ENCODE data around the gene BMP6.
A peak's percentile ranks its signal among the peaks of the same experiment; 100 is the strongest.

The BMP6 gene

GRCh38 chr6:7903673-7904072 is 177.8 kb downstream of the BMP6 start:
- H3K4me3 Mint-ChIP-seq: no peak overlapping the region
- peaks cover 10% of the 10 kb centered on the region for H3K4me1 Mint-ChIP-seq
- no peaks in the 10 kb centered on the region for H3K27me3 Mint-ChIP-seq
- DNase-seq: no peak
- H3K9me3 Mint-ChIP-seq: no peaks in the 10 kb centered on the region
- H3K27ac Mint-ChIP-seq: no peak overlapping the region
- CTCF ChIA-PET: no interaction called here
- H3K36me3 Mint-ChIP-seq: peaks cover 14% of the 10 kb centered on the region

- peaks cover 19% of the 10 kb centered on the region for H3K4me1 Mint-ChIP-seq
- H3K36me3 Mint-ChIP-seq: peaks cover 8% of the 10 kb centered on the region
- no peak overlapping the region for H3K27ac Mint-ChIP-seq
Measured at GRCh38 chr6:7904654-7905319, 178.9 kb downstream of the BMP6 start.

GRCh38 chr6:7905416-7905815 is 179.5 kb downstream of the BMP6 start:
- peaks cover 8% of the 10 kb centered on the region for H3K36me3 Mint-ChIP-seq
- DNase-seq: no peak
- no peaks in the 10 kb centered on the region for H3K9me3 Mint-ChIP-seq
- no peak overlapping the region for H3K27ac Mint-ChIP-seq
- no peak overlapping the region for H3K4me3 Mint-ChIP-seq
- H3K27me3 Mint-ChIP-seq: no peaks in the 10 kb centered on the region
- CTCF ChIA-PET: no interaction called here
- peaks cover 19% of the 10 kb centered on the region for H3K4me1 Mint-ChIP-seq

More at GRCh38 chr6:7904654-7905319, 178.9 kb downstream of the BMP6 start:
- DNase-seq: no peak
- Mint-ChIP-seq H3K4me3 (no peak overlapping the region), H3K9me3 (no peaks in the 10 kb centered on the region), H3K27me3 (no peaks in the 10 kb centered on the region)
- CTCF ChIA-PET: no interaction called here

- CTCF ChIA-PET: no interaction called here
- H3K4me1 Mint-ChIP-seq: peaks cover 21% of the 10 kb centered on the region
- H3K27ac Mint-ChIP-seq: no peak overlapping the region
- no peaks in the 10 kb centered on the region for H3K27me3 Mint-ChIP-seq
- DNase-seq: no peak
- H3K9me3 Mint-ChIP-seq: no peaks in the 10 kb centered on the region
- H3K36me3 Mint-ChIP-seq: peaks cover 8% of the 10 kb centered on the region
- H3K4me3 Mint-ChIP-seq: no peak overlapping the region
Measured at GRCh38 chr6:7906741-7907140, 180.8 kb downstream of the BMP6 start.

GRCh38 chr6:7907159-7907558 is 181.3 kb downstream of the BMP6 start:
- H3K9me3 Mint-ChIP-seq: no peaks in the 10 kb centered on the region
- peaks cover 8% of the 10 kb centered on the region for H3K36me3 Mint-ChIP-seq
- CTCF ChIA-PET: no interaction called here
- no peaks in the 10 kb centered on the region for H3K27me3 Mint-ChIP-seq
- no peak overlapping the region for H3K4me3 Mint-ChIP-seq
- no peak overlapping the region for H3K27ac Mint-ChIP-seq
- peaks cover 21% of the 10 kb centered on the region for H3K4me1 Mint-ChIP-seq
- no peak for DNase-seq

GRCh38 chr6:7909323-7910276 is 183.7 kb downstream of the BMP6 start:
- CTCF ChIA-PET: interaction anchor here (0.6 kb wide), 1 partner anchor 53 kb away, joined by 3 read pairs; no protein-coding TSS in a partner anchor
- Mint-ChIP-seq H3K36me3 (peaks cover 1% of the 10 kb centered on the region), H3K27ac (no peak overlapping the region), H3K4me3 (peak overlapping the region; percentile 73), H3K4me1 (peaks cover 21% of the 10 kb centered on the region), H3K27me3 (no peaks in the 10 kb centered on the region), H3K9me3 (no peaks in the 10 kb centered on the region)
- DNase-seq: peak; percentile 65

- peaks cover 21% of the 10 kb centered on the region for H3K4me1 Mint-ChIP-seq
- H3K27me3 Mint-ChIP-seq: no peaks in the 10 kb centered on the region
- H3K4me3 Mint-ChIP-seq: no peak overlapping the region
- CTCF ChIA-PET: no interaction called here
- H3K9me3 Mint-ChIP-seq: no peaks in the 10 kb centered on the region
- H3K36me3 Mint-ChIP-seq: peaks cover 1% of the 10 kb centered on the region
- DNase-seq: no peak
- no peak overlapping the region for H3K27ac Mint-ChIP-seq
Measured at GRCh38 chr6:7910298-7910653, 184.4 kb downstream of the BMP6 start.

- H3K4me3 Mint-ChIP-seq: peak within 1 kb of the TSS; percentile 73
- H3K36me3 Mint-ChIP-seq: peaks cover 1% of the 10 kb centered on the region
- peak; percentile 79 for DNase-seq
- CTCF ChIA-PET: no interaction called here
- H3K27me3 Mint-ChIP-seq: no peaks in the 10 kb centered on the region
- peaks cover 21% of the 10 kb centered on the region for H3K4me1 Mint-ChIP-seq
- H3K27ac Mint-ChIP-seq: no peak within 1 kb of the TSS
- H3K9me3 Mint-ChIP-seq: no peaks in the 10 kb centered on the region
Measured at GRCh38 chr6:7910654-7911344, 184.9 kb downstream of the BMP6 start, which contains the start of gene TXNDC5. TSS of gene TXNDC5 (minus strand) at chr6:7910788. CDS start at chr6:7910776, 12 bp downstream.

GRCh38 chr6:7911345-7911725 is 185.4 kb downstream of the BMP6 start:
- CTCF ChIA-PET: no interaction called here
- peaks cover 21% of the 10 kb centered on the region for H3K4me1 Mint-ChIP-seq
- H3K27ac Mint-ChIP-seq: no peak overlapping the region
- H3K9me3 Mint-ChIP-seq: no peaks in the 10 kb centered on the region
- no peak for DNase-seq
- peaks cover 1% of the 10 kb centered on the region for H3K36me3 Mint-ChIP-seq
- no peaks in the 10 kb centered on the region for H3K27me3 Mint-ChIP-seq
- H3K4me3 Mint-ChIP-seq: no peak overlapping the region

GRCh38 chr6:7912024-7912423 is 186.1 kb downstream of the BMP6 start:
- H3K36me3 Mint-ChIP-seq: peaks cover 1% of the 10 kb centered on the region
- CTCF ChIA-PET: no interaction called here
- no peaks in the 10 kb centered on the region for H3K27me3 Mint-ChIP-seq
- H3K4me1 Mint-ChIP-seq: peaks cover 18% of the 10 kb centered on the region
- no peak overlapping the region for H3K4me3 Mint-ChIP-seq
- no peaks in the 10 kb centered on the region for H3K9me3 Mint-ChIP-seq
- DNase-seq: no peak
- no peak overlapping the region for H3K27ac Mint-ChIP-seq

- no peaks in the 10 kb centered on the region for H3K36me3 Mint-ChIP-seq
- no peak for DNase-seq
- CTCF ChIA-PET: interaction anchor here (0.6 kb wide), 1 partner anchor 151 kb away, joined by 3 read pairs; the partner anchor contains the start of gene BLOC1S5
Measured at GRCh38 chr6:7912736-7913517, 187.0 kb downstream of the BMP6 start.

GRCh38 chr6:7914311-7914710 is 188.4 kb downstream of the BMP6 start:
- no peak for DNase-seq
- H3K27me3 Mint-ChIP-seq: no peaks in the 10 kb centered on the region
- peaks cover 5% of the 10 kb centered on the region for H3K4me1 Mint-ChIP-seq
- CTCF ChIA-PET: no interaction called here
- H3K9me3 Mint-ChIP-seq: no peaks in the 10 kb centered on the region
- H3K4me3 Mint-ChIP-seq: no peak overlapping the region
- no peaks in the 10 kb centered on the region for H3K36me3 Mint-ChIP-seq
- H3K27ac Mint-ChIP-seq: no peak overlapping the region

More at GRCh38 chr6:7912736-7913517, 187.0 kb downstream of the BMP6 start:
- Mint-ChIP-seq H3K9me3 (no peaks in the 10 kb centered on the region), H3K4me3 (no peak overlapping the region), H3K27ac (no peak overlapping the region), H3K27me3 (no peaks in the 10 kb centered on the region), H3K4me1 (peaks cover 15% of the 10 kb centered on the region)

- no peaks in the 10 kb centered on the region for H3K27me3 Mint-ChIP-seq
- CTCF ChIA-PET: no interaction called here
- no peaks in the 10 kb centered on the region for H3K36me3 Mint-ChIP-seq
- DNase-seq: no peak
- no peak overlapping the region for H3K4me3 Mint-ChIP-seq
- H3K27ac Mint-ChIP-seq: no peak overlapping the region
- peaks cover 2% of the 10 kb centered on the region for H3K4me1 Mint-ChIP-seq
- H3K9me3 Mint-ChIP-seq: no peaks in the 10 kb centered on the region
Measured at GRCh38 chr6:7914991-7915789, 189.3 kb downstream of the BMP6 start.
